Measurements from ENCODE around the gene TMCO4. TPM values are rescaled to one million over a fixed set of nuclear protein-coding genes. Genes with fewer than 3 reads are reported as not detected.

Gene TMCO4
- total RNA-seq, 1 experiment from 2014 or later: 7.2 TPM

- TF ChIP-seq ZNF512 (CRISPR knock-in tag; IDR thresholded peaks at IDR 0.05; ENCODE audit: borderline replicate concordance) (no peak), TEAD1 (CRISPR knock-in tag; IDR thresholded peaks at IDR 0.05) (no peak), KAT7 (CRISPR knock-in tag; IDR thresholded peaks at IDR 0.05; ENCODE audit: borderline replicate concordance) (no peak), ELF4 (CRISPR knock-in tag; IDR thresholded peaks at IDR 0.05; ENCODE audit: low read depth) (no peak), MXD4 (CRISPR knock-in tag; IDR thresholded peaks at IDR 0.05; ENCODE audit: borderline replicate concordance) (no peak), RORB (CRISPR knock-in tag; IDR thresholded peaks at IDR 0.05) (no peak)
- TF ChIP-seq, protein P1, sequence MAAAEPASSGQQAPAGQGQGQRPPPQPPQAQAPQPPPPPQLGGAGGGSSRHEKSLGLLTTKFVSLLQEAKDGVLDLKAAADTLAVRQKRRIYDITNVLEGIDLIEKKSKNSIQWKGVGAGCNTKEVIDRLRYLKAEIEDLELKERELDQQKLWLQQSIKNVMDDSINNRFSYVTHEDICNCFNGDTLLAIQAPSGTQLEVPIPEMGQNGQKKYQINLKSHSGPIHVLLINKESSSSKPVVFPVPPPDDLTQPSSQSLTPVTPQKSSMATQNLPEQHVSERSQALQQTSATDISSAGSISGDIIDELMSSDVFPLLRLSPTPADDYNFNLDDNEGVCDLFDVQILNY (CRISPR knock-in tag; IDR thresholded peaks at IDR 0.05): no peak
- TF ChIP-seq, protein P2, sequence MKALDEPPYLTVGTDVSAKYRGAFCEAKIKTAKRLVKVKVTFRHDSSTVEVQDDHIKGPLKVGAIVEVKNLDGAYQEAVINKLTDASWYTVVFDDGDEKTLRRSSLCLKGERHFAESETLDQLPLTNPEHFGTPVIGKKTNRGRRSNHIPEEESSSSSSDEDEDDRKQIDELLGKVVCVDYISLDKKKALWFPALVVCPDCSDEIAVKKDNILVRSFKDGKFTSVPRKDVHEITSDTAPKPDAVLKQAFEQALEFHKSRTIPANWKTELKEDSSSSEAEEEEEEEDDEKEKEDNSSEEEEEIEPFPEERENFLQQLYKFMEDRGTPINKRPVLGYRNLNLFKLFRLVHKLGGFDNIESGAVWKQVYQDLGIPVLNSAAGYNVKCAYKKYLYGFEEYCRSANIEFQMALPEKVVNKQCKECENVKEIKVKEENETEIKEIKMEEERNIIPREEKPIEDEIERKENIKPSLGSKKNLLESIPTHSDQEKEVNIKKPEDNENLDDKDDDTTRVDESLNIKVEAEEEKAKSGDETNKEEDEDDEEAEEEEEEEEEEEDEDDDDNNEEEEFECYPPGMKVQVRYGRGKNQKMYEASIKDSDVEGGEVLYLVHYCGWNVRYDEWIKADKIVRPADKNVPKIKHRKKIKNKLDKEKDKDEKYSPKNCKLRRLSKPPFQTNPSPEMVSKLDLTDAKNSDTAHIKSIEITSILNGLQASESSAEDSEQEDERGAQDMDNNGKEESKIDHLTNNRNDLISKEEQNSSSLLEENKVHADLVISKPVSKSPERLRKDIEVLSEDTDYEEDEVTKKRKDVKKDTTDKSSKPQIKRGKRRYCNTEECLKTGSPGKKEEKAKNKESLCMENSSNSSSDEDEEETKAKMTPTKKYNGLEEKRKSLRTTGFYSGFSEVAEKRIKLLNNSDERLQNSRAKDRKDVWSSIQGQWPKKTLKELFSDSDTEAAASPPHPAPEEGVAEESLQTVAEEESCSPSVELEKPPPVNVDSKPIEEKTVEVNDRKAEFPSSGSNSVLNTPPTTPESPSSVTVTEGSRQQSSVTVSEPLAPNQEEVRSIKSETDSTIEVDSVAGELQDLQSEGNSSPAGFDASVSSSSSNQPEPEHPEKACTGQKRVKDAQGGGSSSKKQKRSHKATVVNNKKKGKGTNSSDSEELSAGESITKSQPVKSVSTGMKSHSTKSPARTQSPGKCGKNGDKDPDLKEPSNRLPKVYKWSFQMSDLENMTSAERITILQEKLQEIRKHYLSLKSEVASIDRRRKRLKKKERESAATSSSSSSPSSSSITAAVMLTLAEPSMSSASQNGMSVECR (CRISPR knock-in tag; IDR thresholded peaks at IDR 0.05; ENCODE audit: borderline replicate concordance): no peak
- TF ChIP-seq, protein P3, sequence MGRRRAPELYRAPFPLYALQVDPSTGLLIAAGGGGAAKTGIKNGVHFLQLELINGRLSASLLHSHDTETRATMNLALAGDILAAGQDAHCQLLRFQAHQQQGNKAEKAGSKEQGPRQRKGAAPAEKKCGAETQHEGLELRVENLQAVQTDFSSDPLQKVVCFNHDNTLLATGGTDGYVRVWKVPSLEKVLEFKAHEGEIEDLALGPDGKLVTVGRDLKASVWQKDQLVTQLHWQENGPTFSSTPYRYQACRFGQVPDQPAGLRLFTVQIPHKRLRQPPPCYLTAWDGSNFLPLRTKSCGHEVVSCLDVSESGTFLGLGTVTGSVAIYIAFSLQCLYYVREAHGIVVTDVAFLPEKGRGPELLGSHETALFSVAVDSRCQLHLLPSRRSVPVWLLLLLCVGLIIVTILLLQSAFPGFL (CRISPR knock-in tag; IDR thresholded peaks at IDR 0.05; ENCODE audit: borderline replicate concordance): no peak
Observed at GRCh38 chr1:19809044-19809750, 9.5 kb upstream of the TMCO4 start (continued).

- no peaks in the 10 kb centered on the region for H3K36me3 Mint-ChIP-seq
- 0 out of 2 replicates have a peak, but pooled peaks cover 4% of the 10 kb centered on the region for H3K4me1 Mint-ChIP-seq
- peaks cover 3% of the 10 kb centered on the region for H3K27me3 Mint-ChIP-seq (ENCODE audit: low read depth)
- peaks cover 13% of the 10 kb centered on the region for H3K9me3 Mint-ChIP-seq
- H3K4me3 Mint-ChIP-seq: no peak overlapping the region
- ChIA-PET CTCF (interaction anchor here (0.8 kb wide), 1 partner anchor 93 kb away, joined by 3 read pairs; no protein-coding TSS in a partner anchor), POLR2A (no interaction called here)
- no peak for DNase-seq (ENCODE audit: low spot score)
- H3K27ac Mint-ChIP-seq: no peak overlapping the region
- no peak for ATAC-seq
- TF ChIP-seq CREB1 (CRISPR knock-in tag; IDR thresholded peaks at IDR 0.05): no peak
- no peak for TF ChIP-seq SP1 (CRISPR knock-in tag; conservative IDR thresholded peaks at IDR 0.05)
- TF ChIP-seq AR (CRISPR knock-in tag; IDR thresholded peaks at IDR 0.05): no peak
- TF ChIP-seq TP53 (CRISPR knock-in tag; IDR thresholded peaks at IDR 0.05): no peak
- no peak for TF ChIP-seq FOXK1 (CRISPR knock-in tag; IDR thresholded peaks at IDR 0.05)
- no peak for TF ChIP-seq ERG (CRISPR knock-in tag; IDR thresholded peaks at IDR 0.05)
- no peak for TF ChIP-seq TEAD1 (CRISPR knock-in tag; IDR thresholded peaks at IDR 0.05)
- TF ChIP-seq HMGXB4 (CRISPR knock-in tag; IDR thresholded peaks at IDR 0.05): no peak
- no peak for TF ChIP-seq NFYB (CRISPR knock-in tag; conservative IDR thresholded peaks at IDR 0.05; ENCODE audit: low read depth)
- TF ChIP-seq ZNF416 (CRISPR knock-in tag; IDR thresholded peaks at IDR 0.05): no peak
Observed at GRCh38 chr1:19808351-19808750, 8.6 kb upstream of the TMCO4 start.
